Chondrocyte (in vitro differentiated cells): ENCODE results near the gene GRAMD1B. TPM values are rescaled to one million over a fixed set of nuclear protein-coding genes. Genes with fewer than 3 reads are reported as not detected.

Experiments used
- DNase-seq: peaks from one replicate; pipeline ENCODE4 v3.0.0; 2021; ENCODE audit warnings: mixed read lengths, low spot score
- H3K27ac Mint-ChIP-seq: one replicate; pipeline ENCODE4 v1.8.0; 2021; ENCODE audit warnings: mild to moderate bottlenecking, moderate library complexity, mixed read lengths; ENCODE audit not compliant: unreplicated experiment
- H3K27me3 Mint-ChIP-seq: 2 replicates; pipeline ENCODE4 v1.8.0; 2021; ENCODE audit warnings: low read depth, mixed read lengths
- H3K36me3 Mint-ChIP-seq: 2 replicates; pipeline ENCODE4 v1.8.0; 2021; ENCODE audit warnings: low read depth, mixed read lengths
- H3K4me1 Mint-ChIP-seq: 2 replicates; pipeline ENCODE4 v1.8.0; 2021; ENCODE audit warnings: low read depth, mild to moderate bottlenecking, mixed read lengths
- H3K4me3 Mint-ChIP-seq: one replicate; pipeline ENCODE4 v1.8.0; 2021; ENCODE audit warnings: mild to moderate bottlenecking, moderate library complexity, mixed read lengths; ENCODE audit not compliant: unreplicated experiment
- H3K9me3 Mint-ChIP-seq: 2 replicates; pipeline ENCODE4 v1.8.0; 2021; ENCODE audit warnings: low read depth, mixed read lengths
- CTCF ChIP-seq: fragments of 200-600 bp; sonication (generic); IDR thresholded peaks from 2 replicates; pipeline ENCODE4 v1.5.0; 2021; ENCODE audit warnings: antibody characterized with exemption, mild to moderate bottlenecking, moderate library complexity
- total RNA-seq: library from RNA; stranded (reverse); gene quantifications from 3 replicates; pipeline ENCODE4 v1.2.1, GENCODE V29; 2021

The GRAMD1B gene
- total RNA-seq, 1 donor from 2014 or later: 0.99 TPM

DNA sequence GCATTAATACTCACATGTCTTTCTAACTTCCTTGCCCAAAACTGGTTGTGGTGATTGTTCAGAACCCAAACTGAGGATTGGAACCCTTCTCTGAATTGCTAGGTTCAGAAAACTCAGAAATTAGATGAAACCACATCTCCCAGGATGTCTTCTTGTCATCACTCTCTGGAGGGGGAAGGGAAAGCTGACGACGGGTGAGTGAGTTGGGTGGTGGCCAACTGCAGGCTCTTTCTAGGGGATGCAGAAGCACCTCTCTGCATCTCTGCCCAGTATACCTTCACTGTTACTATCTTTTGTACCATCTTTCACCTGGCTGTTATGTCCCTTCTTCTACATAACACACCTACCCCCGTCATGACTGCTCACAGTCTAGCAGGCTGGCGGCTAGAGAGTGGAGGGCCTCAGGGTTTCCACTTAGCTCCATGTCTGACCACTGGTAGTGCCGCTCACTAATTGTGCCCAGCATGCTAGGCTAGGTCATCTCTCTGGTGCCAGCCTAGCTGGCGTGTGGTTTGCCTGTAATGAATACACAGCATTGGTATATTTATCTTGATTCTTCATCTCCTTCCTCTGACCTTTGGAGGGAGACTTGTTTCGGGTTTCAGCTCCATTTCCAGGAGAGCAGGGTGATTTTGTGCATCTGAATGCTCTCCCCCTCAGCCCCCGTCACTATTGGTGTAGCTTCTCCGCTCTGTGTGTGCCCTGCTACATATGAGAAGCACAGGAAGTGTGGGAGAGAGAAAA, 7.3 kb downstream of the GRAMD1B start:
- H3K4me1 Mint-ChIP-seq: no peaks in the 10 kb centered on the region

DNA sequence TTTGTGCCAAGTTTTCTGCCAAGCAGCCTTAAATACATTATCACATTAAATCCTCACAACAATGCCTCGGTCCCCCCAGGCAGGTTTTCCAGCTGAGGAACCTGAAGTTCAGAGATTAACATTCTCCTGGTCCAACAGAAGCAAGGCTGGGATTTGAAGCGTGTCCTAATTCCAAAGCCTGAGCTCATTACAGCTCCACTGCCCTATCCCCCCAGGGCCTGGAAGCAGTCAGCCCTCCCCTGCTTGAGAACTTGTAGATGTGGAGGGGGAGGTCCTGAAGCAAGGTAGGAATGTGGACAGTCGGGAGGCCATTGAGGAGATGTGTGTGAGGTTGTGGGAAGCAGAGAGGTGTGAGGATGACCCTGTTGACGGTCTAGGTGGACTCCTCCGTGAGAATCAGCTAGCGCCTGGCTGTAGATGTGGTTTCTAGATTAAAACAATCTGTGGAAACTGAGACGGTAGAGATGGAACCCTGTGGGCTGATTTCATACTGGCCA, 8.1 kb downstream of the GRAMD1B start:
- Mint-ChIP-seq H3K27me3 (no peaks in the 10 kb centered on the region), H3K9me3 (no peaks in the 10 kb centered on the region), H3K4me3 (no peak overlapping the region), H3K27ac (no peak overlapping the region), H3K4me1 (no peaks in the 10 kb centered on the region), H3K36me3 (no peaks in the 10 kb centered on the region)
- no peak for DNase-seq
- no peak for TF ChIP-seq CTCF

More for the DNA sequence above, 7.3 kb downstream of the GRAMD1B start:
- H3K4me3 Mint-ChIP-seq: no peak overlapping the region
- DNase-seq: no peak
- no peaks in the 10 kb centered on the region for H3K36me3 Mint-ChIP-seq
- no peak for TF ChIP-seq CTCF
- no peak overlapping the region for H3K27ac Mint-ChIP-seq
- no peaks in the 10 kb centered on the region for H3K9me3 Mint-ChIP-seq
- H3K27me3 Mint-ChIP-seq: peaks cover 3% of the 10 kb centered on the region

- DNase-seq: no peak
- Mint-ChIP-seq H3K4me3 (no peak overlapping the region), H3K4me1 (no peaks in the 10 kb centered on the region), H3K27me3 (no peaks in the 10 kb centered on the region), H3K36me3 (no peaks in the 10 kb centered on the region), H3K27ac (no peak overlapping the region), H3K9me3 (no peaks in the 10 kb centered on the region)
- TF ChIP-seq CTCF: no peak
Measured at GRCh38 chr11:123439616-123440015, 9.5 kb downstream of the GRAMD1B start.

DNA sequence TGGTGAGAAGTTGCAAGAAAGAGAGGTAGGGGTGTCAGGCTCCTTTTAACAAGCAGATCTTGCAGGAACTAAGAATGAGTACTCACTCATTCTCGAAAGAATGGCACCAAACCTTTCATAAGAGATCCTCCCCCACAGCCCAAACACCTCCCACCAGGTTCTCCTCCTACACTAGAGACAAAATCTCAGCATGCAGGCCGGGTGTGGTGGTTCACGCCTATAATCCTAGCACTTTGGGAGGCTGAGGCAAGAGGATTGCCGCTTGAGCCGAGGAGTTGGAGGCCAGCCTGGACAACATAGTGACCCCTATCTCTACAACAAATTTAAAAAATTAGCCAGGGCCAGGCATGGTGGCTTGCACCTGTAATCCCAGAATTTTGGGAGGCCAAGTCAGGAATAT, 11.1 kb downstream of the GRAMD1B start:
- H3K9me3 Mint-ChIP-seq: no peaks in the 10 kb centered on the region
- no peak for DNase-seq
- no peak overlapping the region for H3K27ac Mint-ChIP-seq
- H3K4me3 Mint-ChIP-seq: no peak overlapping the region
- no peaks in the 10 kb centered on the region for H3K4me1 Mint-ChIP-seq
- TF ChIP-seq CTCF: no peak
- H3K36me3 Mint-ChIP-seq: no peaks in the 10 kb centered on the region
- H3K27me3 Mint-ChIP-seq: no peaks in the 10 kb centered on the region

DNA sequence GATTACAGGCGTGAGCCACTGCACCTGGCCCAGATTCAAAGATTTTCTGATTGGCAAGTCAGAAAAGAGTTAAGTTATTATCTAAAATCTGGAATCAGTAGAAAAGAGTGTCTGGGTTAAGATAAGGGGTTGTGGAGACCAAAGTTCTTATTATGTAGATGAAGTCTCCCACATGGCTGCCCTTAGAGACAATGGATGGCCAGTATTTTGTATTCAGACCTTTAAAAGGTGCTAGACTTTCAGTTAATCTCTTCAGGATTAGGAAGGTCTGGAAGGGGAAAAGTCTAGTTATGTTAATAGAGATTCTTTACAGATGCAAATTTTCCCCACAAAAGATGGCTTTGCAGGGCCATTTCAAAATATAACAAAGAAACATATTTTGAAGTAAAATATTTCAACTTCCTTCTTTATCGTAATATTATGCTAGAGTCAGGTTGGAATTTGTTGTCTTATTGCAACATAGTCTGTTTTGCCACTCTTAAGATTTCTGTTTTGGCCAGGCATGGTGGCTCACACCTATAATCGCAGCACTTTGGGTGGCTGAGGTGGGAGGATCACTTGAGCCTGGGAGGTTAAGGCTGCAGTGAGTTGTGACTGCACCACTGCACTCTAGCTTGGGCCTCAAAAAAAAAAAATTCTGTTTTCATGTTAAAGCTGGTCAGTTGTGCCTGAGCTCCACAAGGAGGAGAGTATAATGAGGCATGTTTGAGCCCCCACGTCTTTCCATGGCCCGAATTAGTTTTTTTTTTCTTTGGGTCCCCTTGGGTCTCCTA, 14.0 kb downstream of the GRAMD1B start:
- Mint-ChIP-seq H3K36me3 (no peaks in the 10 kb centered on the region), H3K4me3 (no peak overlapping the region)
- TF ChIP-seq CTCF: no peak

More for the DNA sequence above, 14.0 kb downstream of the GRAMD1B start:
- Mint-ChIP-seq H3K27me3 (no peaks in the 10 kb centered on the region), H3K27ac (no peak overlapping the region), H3K4me1 (no peaks in the 10 kb centered on the region), H3K9me3 (no peaks in the 10 kb centered on the region)
- no peak for DNase-seq
